ENCODE data around the gene PAK1IP1.

PAK1IP1 gene

DNA sequence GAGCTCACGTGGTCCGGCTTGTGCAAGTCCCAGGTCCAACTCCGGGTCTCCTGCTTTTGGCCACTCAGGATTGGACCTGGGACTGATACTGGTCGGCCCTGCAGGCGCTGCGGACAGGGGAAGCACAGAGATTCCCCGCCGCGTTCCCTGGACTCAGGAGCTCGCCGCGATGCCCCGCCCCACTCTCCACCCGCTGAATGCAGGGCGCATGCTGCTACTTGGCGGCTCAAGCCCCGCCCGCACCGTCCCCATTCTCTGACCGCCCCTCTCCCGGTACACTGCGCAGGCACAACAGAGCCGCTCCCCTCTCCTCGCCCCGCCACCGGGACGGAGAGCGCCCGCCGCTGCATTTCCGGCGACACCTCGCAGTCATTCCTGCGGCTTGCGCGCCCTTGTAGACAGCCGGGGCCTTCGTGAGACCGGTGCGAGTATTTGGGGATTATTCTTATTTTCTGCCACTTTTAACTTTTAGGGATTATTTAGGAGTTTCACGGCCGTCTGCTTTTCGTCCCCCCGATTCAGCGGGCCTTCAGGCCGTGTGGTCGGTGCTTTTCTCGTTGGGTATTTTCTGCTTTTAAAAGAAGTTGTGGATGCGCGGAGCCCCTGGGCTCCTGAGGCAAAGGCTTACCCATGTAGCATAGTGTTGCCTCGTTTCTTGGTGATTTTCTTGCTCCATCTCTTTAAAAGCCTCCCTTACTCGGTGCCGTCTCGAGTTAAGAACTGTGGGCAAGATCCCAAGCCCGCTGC, 28.2 kb downstream of the PAK1IP1 start, which contains the start of gene TMEM14C:
Gene TMEM14C, plus strand, starts transcription at position 251 of the 747 bp plus-strand sequence. CDS start 1,544 bp downstream, outside the sequence.
- peak within 1 kb of the TSS; percentile 98 for H3K4me2 ChIP-seq (ENCODE audit: low read depth, low read length)
- peak within 1 kb of the TSS; percentile 65 for H3K9ac ChIP-seq (ENCODE audit: low read length)
- no peaks in the 10 kb centered on the region for H3K36me3 ChIP-seq (replicated peaks; ENCODE audit: insufficient read depth, low read length)
- H3F3A ChIP-seq (ENCODE audit: insufficient read depth, low read length): peaks cover 14% of the 10 kb centered on the region; the same call in 1 of the 2 replicates
- peak; percentile 91 for DNase-seq
- no peaks in the 10 kb centered on the region; the same call in 1 of the 2 replicates for H3K4me1 ChIP-seq (ENCODE audit: low read length)
- H3K27ac ChIP-seq (ENCODE audit: low read length): peak within 1 kb of the TSS; percentile 63; the same call in 1 of the 2 replicates
- no peaks in the 10 kb centered on the region for H3K9me2 ChIP-seq (replicated peaks; ENCODE audit: insufficient read depth, low read length)
- H3K4me3 ChIP-seq (ENCODE audit: low read length): peak within 1 kb of the TSS; percentile 68
- no peaks in the 10 kb centered on the region for H3K27me3 ChIP-seq (replicated peaks; ENCODE audit: insufficient read depth, low read length)
- H3K79me2 ChIP-seq (ENCODE audit: low read length): no peaks in the 10 kb centered on the region
- no peaks in the 10 kb centered on the region for H4K20me1 ChIP-seq (ENCODE audit: insufficient read depth, low read length)
- H3K9me3 ChIP-seq (replicated peaks; ENCODE audit: insufficient read depth, low read length): no peaks in the 10 kb centered on the region
- TF ChIP-seq EZH2 (optimal IDR thresholded peaks at IDR 0.05; ENCODE audit: low read depth, low read length): no peak
- TF ChIP-seq, protein P1, sequence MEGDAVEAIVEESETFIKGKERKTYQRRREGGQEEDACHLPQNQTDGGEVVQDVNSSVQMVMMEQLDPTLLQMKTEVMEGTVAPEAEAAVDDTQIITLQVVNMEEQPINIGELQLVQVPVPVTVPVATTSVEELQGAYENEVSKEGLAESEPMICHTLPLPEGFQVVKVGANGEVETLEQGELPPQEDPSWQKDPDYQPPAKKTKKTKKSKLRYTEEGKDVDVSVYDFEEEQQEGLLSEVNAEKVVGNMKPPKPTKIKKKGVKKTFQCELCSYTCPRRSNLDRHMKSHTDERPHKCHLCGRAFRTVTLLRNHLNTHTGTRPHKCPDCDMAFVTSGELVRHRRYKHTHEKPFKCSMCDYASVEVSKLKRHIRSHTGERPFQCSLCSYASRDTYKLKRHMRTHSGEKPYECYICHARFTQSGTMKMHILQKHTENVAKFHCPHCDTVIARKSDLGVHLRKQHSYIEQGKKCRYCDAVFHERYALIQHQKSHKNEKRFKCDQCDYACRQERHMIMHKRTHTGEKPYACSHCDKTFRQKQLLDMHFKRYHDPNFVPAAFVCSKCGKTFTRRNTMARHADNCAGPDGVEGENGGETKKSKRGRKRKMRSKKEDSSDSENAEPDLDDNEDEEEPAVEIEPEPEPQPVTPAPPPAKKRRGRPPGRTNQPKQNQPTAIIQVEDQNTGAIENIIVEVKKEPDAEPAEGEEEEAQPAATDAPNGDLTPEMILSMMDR (IDR thresholded peaks at IDR 0.05; ENCODE audit: low read length): no peak
- TF ChIP-seq EZH2phosphoT487 (IDR thresholded peaks at IDR 0.05; ENCODE audit: low read length): no peak
- H2AFZ ChIP-seq (ENCODE audit: low read length): peak within 1 kb of the TSS; percentile 79

DNA sequence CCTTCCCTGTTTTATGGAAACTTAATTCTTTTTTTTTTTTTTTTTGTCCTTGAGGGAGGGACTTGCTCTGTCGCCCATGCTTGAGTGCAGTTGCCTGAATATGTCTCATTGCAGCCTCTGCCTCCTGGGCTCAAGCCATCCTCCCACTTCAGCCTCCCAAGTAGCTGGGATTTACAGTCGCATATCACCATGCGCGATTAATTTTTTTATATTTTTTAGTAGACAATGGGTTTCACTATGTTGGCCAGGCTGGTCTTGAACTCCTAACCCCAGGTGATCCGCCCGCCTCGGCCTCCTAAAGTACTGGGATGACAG, 28.8 kb downstream of the PAK1IP1 start:
- Histone ChIP-seq H3K36me3 (replicated peaks; ENCODE audit: insufficient read depth, low read length) (no peaks in the 10 kb centered on the region), H2AFZ (ENCODE audit: low read length) (peak overlapping the region; percentile 79), H3K4me2 (ENCODE audit: low read depth, low read length) (peak overlapping the region; percentile 98), H3K9me2 (replicated peaks; ENCODE audit: insufficient read depth, low read length) (no peaks in the 10 kb centered on the region), H3K27ac (ENCODE audit: low read length) (peak overlapping the region; percentile 63; the same call in 1 of the 2 replicates), H3F3A (ENCODE audit: insufficient read depth, low read length) (peaks cover 14% of the 10 kb centered on the region; the same call in 1 of the 2 replicates), H3K9me3 (replicated peaks; ENCODE audit: insufficient read depth, low read length) (no peaks in the 10 kb centered on the region), H3K4me1 (ENCODE audit: low read length) (no peaks in the 10 kb centered on the region; the same call in 1 of the 2 replicates), H3K4me3 (ENCODE audit: low read length) (peak overlapping the region; percentile 68), H3K27me3 (replicated peaks; ENCODE audit: insufficient read depth, low read length) (no peaks in the 10 kb centered on the region), H3K79me2 (ENCODE audit: low read length) (no peaks in the 10 kb centered on the region), H4K20me1 (ENCODE audit: insufficient read depth, low read length) (no peaks in the 10 kb centered on the region), H3K9ac (ENCODE audit: low read length) (peak overlapping the region; percentile 65)
- no peak for DNase-seq
- TF ChIP-seq, protein P1 (IDR thresholded peaks at IDR 0.05; ENCODE audit: low read length): no peak
- TF ChIP-seq EZH2 (optimal IDR thresholded peaks at IDR 0.05; ENCODE audit: low read depth, low read length): no peak
- no peak for TF ChIP-seq EZH2phosphoT487 (IDR thresholded peaks at IDR 0.05; ENCODE audit: low read length)

DNA sequence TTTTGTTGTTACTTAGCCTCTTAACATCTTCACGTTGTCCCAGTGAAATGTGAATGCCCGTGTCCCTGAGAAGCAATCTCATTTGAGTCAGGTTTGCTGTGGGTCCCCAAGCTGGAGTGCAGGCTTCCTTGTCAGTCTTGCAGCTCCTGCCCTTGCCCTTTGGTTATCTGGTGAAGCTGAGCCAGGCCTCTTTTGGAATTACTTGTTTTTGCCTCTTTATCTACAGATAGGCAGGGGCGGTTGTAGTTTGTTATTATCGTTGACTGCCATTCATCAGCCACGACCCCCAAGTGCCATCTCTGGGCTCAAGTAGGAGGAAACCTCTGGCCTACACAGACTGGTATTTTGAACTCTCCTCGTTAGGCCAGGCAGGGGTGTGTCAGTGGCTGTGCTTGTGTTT, 30.3 kb downstream of the PAK1IP1 start:
- Histone ChIP-seq H3K27me3 (replicated peaks; ENCODE audit: insufficient read depth, low read length) (no peaks in the 10 kb centered on the region), H3K9ac (ENCODE audit: low read length) (no peak overlapping the region), H3K4me1 (ENCODE audit: low read length) (no peaks in the 10 kb centered on the region; the same call in 1 of the 2 replicates), H3F3A (ENCODE audit: insufficient read depth, low read length) (peaks cover 14% of the 10 kb centered on the region; the same call in 1 of the 2 replicates), H4K20me1 (ENCODE audit: insufficient read depth, low read length) (no peaks in the 10 kb centered on the region), H3K36me3 (replicated peaks; ENCODE audit: insufficient read depth, low read length) (no peaks in the 10 kb centered on the region), H3K9me2 (replicated peaks; ENCODE audit: insufficient read depth, low read length) (no peaks in the 10 kb centered on the region), H3K9me3 (replicated peaks; ENCODE audit: insufficient read depth, low read length) (no peaks in the 10 kb centered on the region), H3K79me2 (ENCODE audit: low read length) (no peaks in the 10 kb centered on the region), H3K4me2 (ENCODE audit: low read depth, low read length) (no peak overlapping the region), H2AFZ (ENCODE audit: low read length) (no peak overlapping the region), H3K27ac (ENCODE audit: low read length) (no peak overlapping the region), H3K4me3 (ENCODE audit: low read length) (no peak overlapping the region)
- no peak for DNase-seq
- TF ChIP-seq EZH2 (optimal IDR thresholded peaks at IDR 0.05; ENCODE audit: low read depth, low read length) (no peak), EZH2phosphoT487 (IDR thresholded peaks at IDR 0.05; ENCODE audit: low read length) (no peak)
- TF ChIP-seq, protein P1 (IDR thresholded peaks at IDR 0.05; ENCODE audit: low read length): no peak

Measured in MM.1S (cell line).